IMR-90 (cell line): ENCODE data around the gene TGM2. TPM values are rescaled to one million over a fixed set of nuclear protein-coding genes. Genes with fewer than 3 reads are reported as not detected.

ENCODE experiments used
- ATAC-seq: fragments of 200-7000 bp; cut with Tn5 transposase; 2 replicates; pipeline ENCODE4 v1.9.1; 2020; ENCODE audit warnings: low read depth, mild to moderate bottlenecking, moderate library complexity
- BruUV-seq: library from RNA; stranded (reverse); fragments of 400-500 nt; replicated peaks from 2 replicates; lab custom pipeline; 2021; lab: Mats Ljungman, UMichigan
- CTCF ChIA-PET: fragments of 300-600 bp; formaldehyde crosslinking; extraction: SDS; loops from one replicate; lab custom pipeline; 2021; ENCODE audit warnings: antibody characterized with exemption; lab: Yijun Ruan, JAX
- POLR2A ChIA-PET: fragments of 300-600 bp; sonication (Branson Sonifier 250); formaldehyde crosslinking; loops from one replicate; lab custom pipeline; 2022; ENCODE audit warnings: antibody characterized with exemption; ENCODE audit not compliant: unreplicated experiment; lab: Charles Lee
- DNase-seq: peaks from one replicate; pipeline ENCODE4 v3.0.0; 2013
- H2AFZ ChIP-seq: replicated peaks from 2 replicates; pipeline ENCODE3; 2013; ENCODE audit warnings: low read length, mild to moderate bottlenecking; ENCODE audit not compliant: poor library complexity
- H2AK5ac ChIP-seq: 2 replicates; pipeline ENCODE4 v1.6.1; 2013; ENCODE audit warnings: low read depth, low read length, inconsistent platforms
- H2AK9ac ChIP-seq: replicated peaks from 2 replicates; pipeline ENCODE3; 2013; ENCODE audit warnings: mild to moderate bottlenecking, low read depth, low read length, moderate library complexity; ENCODE audit not compliant: poor library complexity
- H2BK120ac ChIP-seq: 2 replicates; pipeline ENCODE4 v1.6.1; 2013; ENCODE audit warnings: low read depth, low read length, inconsistent platforms
- H2BK15ac ChIP-seq: 3 replicates; pipeline ENCODE4 v1.6.1; 2013; ENCODE audit warnings: low read depth, low read length, inconsistent platforms
- H2BK20ac ChIP-seq: 2 replicates; pipeline ENCODE4 v1.6.1; 2013; ENCODE audit warnings: low read depth, mild to moderate bottlenecking, inconsistent platforms, low read length, moderate library complexity
- H2BK5ac ChIP-seq: 2 replicates; pipeline ENCODE4 v1.6.1; 2013; ENCODE audit warnings: mild to moderate bottlenecking, low read depth, low read length, inconsistent platforms; ENCODE audit not compliant: poor library complexity, severe bottlenecking
- H3K14ac ChIP-seq: replicated peaks from 2 replicates; pipeline ENCODE4 v1.6.1; 2013; ENCODE audit warnings: low read depth, low read length, inconsistent platforms
- H3K18ac ChIP-seq: 2 replicates; pipeline ENCODE4 v1.6.1; 2013; ENCODE audit warnings: low read depth, low read length, control low read depth
- H3K23ac ChIP-seq: 2 replicates; pipeline ENCODE4 v1.6.1; 2013; ENCODE audit warnings: low read depth, low read length, inconsistent platforms
- H3K27ac ChIP-seq: 2 replicates; pipeline ENCODE4 v1.5.1; 2013; ENCODE audit warnings: mild to moderate bottlenecking, control low read depth, low read length; ENCODE audit not compliant: insufficient read depth
- H3K27me3 ChIP-seq: 2 replicates; pipeline ENCODE4 v1.6.1; 2013; ENCODE audit warnings: low read length; ENCODE audit not compliant: control insufficient read depth, insufficient read depth
- H3K36me3 ChIP-seq: 2 replicates; pipeline ENCODE4 v1.6.1; 2013; ENCODE audit warnings: low read length, mixed read lengths; ENCODE audit not compliant: control insufficient read depth, insufficient read depth
- H3K4ac ChIP-seq: 2 replicates; pipeline ENCODE4 v1.6.1; 2013; ENCODE audit warnings: low read depth, low read length, inconsistent platforms
- H3K4me1 ChIP-seq: 2 replicates; pipeline ENCODE4 v1.6.1; 2013; ENCODE audit warnings: low read length, mixed read lengths; ENCODE audit not compliant: control insufficient read depth, insufficient read depth
- H3K4me2 ChIP-seq: 2 replicates; pipeline ENCODE4 v1.6.1; 2013; ENCODE audit warnings: low read depth, mild to moderate bottlenecking, control low read depth, low read length, moderate library complexity
- H3K4me3 ChIP-seq: 2 replicates; pipeline ENCODE4 v1.5.1; 2013; ENCODE audit warnings: low read depth, mild to moderate bottlenecking, control low read depth, low read length, moderate library complexity; ENCODE audit not compliant: insufficient read depth
- H3K56ac ChIP-seq: 2 replicates; pipeline ENCODE4 v1.6.1; 2013; ENCODE audit warnings: low read length, inconsistent platforms; ENCODE audit not compliant: insufficient read depth; ENCODE audit errors: extremely low read depth
- H3K79me1 ChIP-seq, 2 experiments: 2 replicates each; pipeline ENCODE4 v1.6.1; 2013; ENCODE audit warnings: low read length in 2 of 2, inconsistent platforms in 1 of 2, low read depth in 1 of 2
- H3K9ac ChIP-seq: 2 replicates; pipeline ENCODE4 v1.6.1; 2013; ENCODE audit warnings: low read depth, low read length, control low read depth
- H3K9me1 ChIP-seq: 2 replicates; pipeline ENCODE4 v1.6.1; 2013; ENCODE audit warnings: low read length, inconsistent platforms; ENCODE audit not compliant: insufficient read depth
- H3K9me3 ChIP-seq: 2 replicates; pipeline ENCODE4 v1.6.1; 2013; ENCODE audit warnings: low read length; ENCODE audit not compliant: control insufficient read depth, insufficient read depth
- H4K20me1 ChIP-seq: 2 replicates; pipeline ENCODE4 v1.6.1; 2013; ENCODE audit warnings: low read length, inconsistent platforms; ENCODE audit not compliant: insufficient read depth
- H4K5ac ChIP-seq: 2 replicates; pipeline ENCODE4 v1.6.1; 2013; ENCODE audit warnings: mild to moderate bottlenecking, low read depth, low read length, control low read depth
- H4K8ac ChIP-seq, 2 experiments: 2 replicates each; pipeline ENCODE4 v1.6.1; 2013; ENCODE audit warnings: low read depth in 2 of 2, low read length in 2 of 2, control low read depth in 1 of 2, inconsistent platforms in 1 of 2
- H4K91ac ChIP-seq: 2 replicates; pipeline ENCODE4 v1.6.1; 2013; ENCODE audit warnings: low read depth, low read length, inconsistent platforms; ENCODE audit not compliant: insufficient read depth
- BHLHE40 ChIP-seq: fragments of 150-350 bp; IDR thresholded peaks from 2 replicates; pipeline ENCODE4 v1.6.1; 2016; ENCODE audit warnings: mild to moderate bottlenecking, low read depth, low read length
- CEBPB ChIP-seq: IDR thresholded peaks from 2 replicates; pipeline ENCODE4 v1.6.1; 2012; ENCODE audit warnings: low read depth, low read length, improper control_type of control experiment
- CHD1 ChIP-seq: IDR thresholded peaks from 2 replicates; pipeline ENCODE4 v1.6.1; 2012; ENCODE audit warnings: low read depth, low read length, improper control_type of control experiment
- FOS ChIP-seq: fragments of 150-350 bp; IDR thresholded peaks from 2 replicates; pipeline ENCODE4 v1.6.1; 2016; ENCODE audit warnings: low read depth, low read length
- MAFK ChIP-seq: IDR thresholded peaks from 2 replicates; pipeline ENCODE4 v1.6.1; 2012; ENCODE audit warnings: low read depth, low read length, improper control_type of control experiment
- MAZ ChIP-seq: IDR thresholded peaks from 2 replicates; pipeline ENCODE4 v1.6.1; 2012; ENCODE audit warnings: low read depth, mild to moderate bottlenecking, low read length, improper control_type of control experiment, moderate library complexity, borderline replicate concordance
- NFE2L2 ChIP-seq: fragments of 150-350 bp; IDR thresholded peaks from 2 replicates; pipeline ENCODE4 v1.6.1; 2016; ENCODE audit warnings: low read depth, mild to moderate bottlenecking, low read length
- RAD21 ChIP-seq: IDR thresholded peaks from 2 replicates; pipeline ENCODE4 v1.6.1; 2012; ENCODE audit warnings: low read length, improper control_type of control experiment
- RCOR1 ChIP-seq: IDR thresholded peaks from 2 replicates; pipeline ENCODE4 v1.6.1; 2012; ENCODE audit warnings: mild to moderate bottlenecking, low read length, improper control_type of control experiment; ENCODE audit not compliant: insufficient replicate concordance
- RFX5 ChIP-seq: IDR thresholded peaks from 2 replicates; pipeline ENCODE4 v1.8.0; 2012; ENCODE audit warnings: low read depth, mild to moderate bottlenecking, low read length, moderate library complexity
- SMC3 ChIP-seq: fragments of 150-350 bp; IDR thresholded peaks from 2 replicates; pipeline ENCODE4 v1.6.1; 2016; ENCODE audit warnings: low read depth, mild to moderate bottlenecking, antibody characterized with exemption, low read length, moderate library complexity
- WGBS, 2 experiments: methylation state at CpG; one replicate each; pipeline versions ENCODE4 v1.1.5 to v1.1.7; 2013; ENCODE audit warnings: missing lambda C conversion rate in 2 of 2; ENCODE audit not compliant: insufficient read length in 1 of 2; ENCODE audit errors: extremely low coverage in 2 of 2; 5-methylcytosine and 5-hydroxymethylcytosine counted together
- dilution Hi-C: fragments of 300-500 bp; cut with HindIII; formaldehyde crosslinking; loops from one replicate; pipeline ENCODE4 v1.14.3; 2018; ENCODE audit warnings: low sequenced_read_pairs; ENCODE audit not compliant: unreplicated experiment
- in situ Hi-C: fragments of 300-500 bp; cut with MboI; formaldehyde crosslinking; loops from 3 replicates; pipeline ENCODE4 v1.14.3; 2019; ENCODE audit warnings: low sequenced_read_pairs, inconsistent platforms, mixed read lengths
- intact Hi-C: fragments of 100-400 bp; cut with micrococcal nuclease; formaldehyde crosslinking; loops from 2 replicates; pipeline ENCODE4 v1.10.0; 2022
- polyA plus RNA-seq, 3 experiments: library from polyadenylated mRNA; depleted of rRNA; stranded (reverse); fragments of >200 nt; gene quantifications; 2 replicates each; pipeline ENCODE4 v1.2.3, GENCODE V29; 2012; ENCODE audit warnings: low replicate concordance in 1 of 3
- total RNA-seq: library from RNA; depleted of rRNA; stranded (reverse); fragments of >200 nt; gene quantifications from 2 replicates; pipeline ENCODE4 v1.2.3, GENCODE V29; 2012
- TF ChIP-seq, protein P1 (sequence below): fragments of 150-350 bp; IDR thresholded peaks from 2 replicates; pipeline ENCODE4 v1.6.1; 2016; ENCODE audit warnings: low read depth, mild to moderate bottlenecking, low read length, moderate library complexity, borderline replicate concordance

The TGM2 gene
- total and polyA plus RNA-seq, 2 of the 4 experiments (the other 2 are of a cell fraction), result 239 to 268 TPM

DNA sequence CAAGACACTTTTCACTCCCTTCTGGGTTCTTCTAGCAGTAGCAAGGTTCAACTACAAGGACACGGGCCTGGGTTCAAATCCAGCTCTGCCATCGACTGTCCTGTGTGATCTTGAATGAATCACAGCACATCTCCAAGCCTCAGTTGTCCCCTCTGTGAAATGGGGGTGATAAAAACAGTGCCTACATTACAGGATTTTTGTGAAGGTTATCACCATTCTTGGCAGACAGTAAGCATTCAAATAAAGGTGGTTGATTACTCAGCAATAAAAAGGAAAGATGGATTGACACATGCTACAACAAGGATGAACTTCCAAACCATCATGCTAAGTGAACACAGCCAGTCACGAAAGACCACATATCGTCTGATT is 6.6 kb upstream of the TGM2 start:
- H2BK20ac ChIP-seq, result peak overlapping the region; percentile 78
- dilution Hi-C loops, result no loop called here
- H3K23ac ChIP-seq, result peak overlapping the region; percentile 87
- H3K9me3 ChIP-seq, result no peaks in the 10 kb centered on the region
- peak overlapping the region; percentile 87 for H3K18ac ChIP-seq
- H2AFZ ChIP-seq, result peak overlapping the region; percentile 86
- in situ Hi-C loops, result no loop called here
- peak overlapping the region; percentile 82; the same call in 2 of the 3 replicates for H2BK15ac ChIP-seq
- H3K4me1 ChIP-seq, result peaks cover 43% of the 10 kb centered on the region
- H2BK120ac ChIP-seq, result peak overlapping the region; percentile 99
- ChIA-PET POLR2A (no interaction called here), CTCF (interaction anchor here (1.4 kb wide), 1 partner anchor 50 kb away, joined by 7 read pairs; no protein-coding TSS in a partner anchor)
- no peaks in the 10 kb centered on the region for H3K27me3 ChIP-seq
- H3K4ac ChIP-seq, result peak overlapping the region; percentile 95
- no peaks in the 10 kb centered on the region for H3K79me1 ChIP-seq
- no peak for DNase-seq
- WGBS, 2 experiments, result no CpG with 5 or more reads among the region's 4 CpGs
- peak overlapping the region; percentile 43; the same call in 1 of the 2 replicates for H3K4me2 ChIP-seq
- ATAC-seq, result no peak
- no peaks in the 10 kb centered on the region for H3K36me3 ChIP-seq
- H2BK5ac ChIP-seq, result peak overlapping the region; percentile 94
- H4K5ac ChIP-seq, result peak overlapping the region; percentile 85
- peak overlapping the region; percentile 3; the same call in 1 of the 2 replicates for H3K9ac ChIP-seq
- peak overlapping the region; percentile 73 for H2AK9ac ChIP-seq
- BruUV-seq, result no TSS peak
- H2AK5ac ChIP-seq, result peak overlapping the region; percentile 72
- intact Hi-C loops, result loop anchor here (2.0 kb wide), 2 partner anchors 45 to 99 kb away; no protein-coding TSS in a partner anchor
- peak overlapping the region; percentile 8 to 95; a peak in 3 of 4 replicates for H4K8ac ChIP-seq
- peak overlapping the region; percentile 78 for H3K14ac ChIP-seq
- H4K91ac ChIP-seq, result peak overlapping the region; percentile 87
- H3K56ac ChIP-seq, result peak overlapping the region; percentile 59; the same call in 1 of the 2 replicates
- peak overlapping the region; percentile 74 for H3K27ac ChIP-seq
- no peaks in the 10 kb centered on the region for H4K20me1 ChIP-seq
- no peak overlapping the region for H3K4me3 ChIP-seq
- TF ChIP-seq CHD1 (no peak), RCOR1 (no peak), BHLHE40 (no peak), FOS (no peak), RAD21 (no peak), NFE2L2 (no peak), MAFK (no peak), CEBPB (no peak), RFX5 (no peak), MAZ (no peak), SMC3 (no peak)
- TF ChIP-seq, protein P1, sequence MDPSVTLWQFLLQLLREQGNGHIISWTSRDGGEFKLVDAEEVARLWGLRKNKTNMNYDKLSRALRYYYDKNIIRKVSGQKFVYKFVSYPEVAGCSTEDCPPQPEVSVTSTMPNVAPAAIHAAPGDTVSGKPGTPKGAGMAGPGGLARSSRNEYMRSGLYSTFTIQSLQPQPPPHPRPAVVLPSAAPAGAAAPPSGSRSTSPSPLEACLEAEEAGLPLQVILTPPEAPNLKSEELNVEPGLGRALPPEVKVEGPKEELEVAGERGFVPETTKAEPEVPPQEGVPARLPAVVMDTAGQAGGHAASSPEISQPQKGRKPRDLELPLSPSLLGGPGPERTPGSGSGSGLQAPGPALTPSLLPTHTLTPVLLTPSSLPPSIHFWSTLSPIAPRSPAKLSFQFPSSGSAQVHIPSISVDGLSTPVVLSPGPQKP, result no peak
- peaks cover 25% of the 10 kb centered on the region for H3K9me1 ChIP-seq
